ENCODE measurements around the gene ANO7.

GRCh38 chr2:241207151-241207550, 18.7 kb downstream of the ANO7 start:
- TF ChIP-seq POLR2A (IDR thresholded peaks at IDR 0.05) = no peak
- no peak for TF ChIP-seq CTCF (IDR thresholded peaks at IDR 0.05)

All from sigmoid colon (tissue), 3 donors.